ENCODE results near the gene C12orf60. TPM values are rescaled to one million over a fixed set of nuclear protein-coding genes. Genes with fewer than 3 reads are reported as not detected.

C12orf60 gene
- total RNA-seq, 1 donor from 2014 or later = 1.3 TPM

GRCh38 chr12:14828892-14829291 lies 25.4 kb downstream of the C12orf60 start:
- no peaks in the 10 kb centered on the region for H3K27me3 Mint-ChIP-seq (ENCODE audit: low read depth)
- no peak overlapping the region for H3K4me3 Mint-ChIP-seq
- no peak overlapping the region for H3K27ac Mint-ChIP-seq
- H3K36me3 Mint-ChIP-seq = no peaks in the 10 kb centered on the region
- TF ChIP-seq CTCF (IDR thresholded peaks at IDR 0.05; ENCODE audit: unreplicated experiment) = no peak
- no peaks in the 10 kb centered on the region for H3K9me3 Mint-ChIP-seq
- H3K4me1 Mint-ChIP-seq = peaks cover 7% of the 10 kb centered on the region
- no peak for DNase-seq (ENCODE audit: low spot score in 2 of 2, unreplicated experiment in 2 of 2)

DNA sequence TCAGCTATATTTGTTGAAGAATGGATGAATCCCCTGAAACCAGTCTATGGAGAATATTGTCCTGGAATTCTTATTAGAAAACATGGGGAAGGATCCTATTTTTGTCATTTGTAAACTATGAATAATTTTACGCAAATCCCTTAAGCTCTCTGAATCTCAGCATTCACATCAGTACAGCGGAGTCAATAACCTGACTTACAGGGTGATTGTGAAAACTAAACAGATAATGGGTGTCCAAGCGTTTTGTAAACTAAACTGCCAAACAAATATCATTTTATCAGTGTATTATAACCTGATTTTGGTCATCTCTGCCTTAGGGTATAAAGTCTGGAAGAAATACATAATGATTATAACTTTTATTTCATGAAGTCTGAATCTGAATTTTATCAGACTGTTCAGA lies 29.9 kb downstream of the C12orf60 start:
- Mint-ChIP-seq H3K36me3 (no peaks in the 10 kb centered on the region), H3K4me1 (peaks cover 29% of the 10 kb centered on the region), H3K9me3 (no peaks in the 10 kb centered on the region), H3K27me3 (ENCODE audit: low read depth) (no peaks in the 10 kb centered on the region), H3K4me3 (no peak overlapping the region), H3K27ac (peak overlapping the region; percentile 44)
- no peak for TF ChIP-seq CTCF (IDR thresholded peaks at IDR 0.05; ENCODE audit: unreplicated experiment)
- DNase-seq (ENCODE audit: low spot score in 2 of 2, unreplicated experiment in 2 of 2) = no peak

- Mint-ChIP-seq H3K27ac (peak overlapping the region; percentile 59), H3K9me3 (peaks cover under 1% of the 10 kb centered on the region), H3K4me3 (no peak overlapping the region), H3K27me3 (ENCODE audit: low read depth) (no peaks in the 10 kb centered on the region), H3K36me3 (peaks cover under 1% of the 10 kb centered on the region), H3K4me1 (peaks cover 29% of the 10 kb centered on the region)
- DNase-seq (ENCODE audit: low spot score in 2 of 2, unreplicated experiment in 2 of 2) = no peak
- no peak for TF ChIP-seq CTCF (IDR thresholded peaks at IDR 0.05; ENCODE audit: unreplicated experiment)
Observed at GRCh38 chr12:14833952-14834351, 30.5 kb downstream of the C12orf60 start.

DNA sequence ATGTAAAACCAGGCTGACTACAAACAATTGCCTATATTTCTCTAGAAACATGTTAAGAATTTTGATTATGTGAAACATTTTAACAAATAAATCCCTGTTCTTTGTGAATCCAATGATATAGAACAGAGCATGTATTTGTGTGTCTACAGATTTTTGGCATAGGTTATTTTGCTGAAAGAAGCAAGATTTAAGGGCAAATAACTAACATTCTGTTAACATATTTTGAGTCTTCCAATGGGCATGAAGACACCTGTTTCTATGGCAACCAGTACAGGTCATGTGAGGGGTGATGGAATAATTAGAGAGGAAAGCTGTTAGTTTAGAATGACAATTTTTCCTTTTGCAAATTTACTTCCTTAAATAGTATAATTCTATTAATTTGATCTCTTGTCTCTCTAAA lies 31.0 kb downstream of the C12orf60 start:
- H3K27me3 Mint-ChIP-seq (ENCODE audit: low read depth) = no peaks in the 10 kb centered on the region
- H3K9me3 Mint-ChIP-seq = peaks cover 6% of the 10 kb centered on the region
- peak overlapping the region; percentile 94 for H3K27ac Mint-ChIP-seq
- no peak for DNase-seq (ENCODE audit: low spot score in 2 of 2, unreplicated experiment in 2 of 2)
- no peak overlapping the region for H3K4me3 Mint-ChIP-seq
- H3K4me1 Mint-ChIP-seq = peaks cover 29% of the 10 kb centered on the region
- TF ChIP-seq CTCF (IDR thresholded peaks at IDR 0.05; ENCODE audit: unreplicated experiment) = no peak
- H3K36me3 Mint-ChIP-seq = peaks cover 6% of the 10 kb centered on the region

DNA sequence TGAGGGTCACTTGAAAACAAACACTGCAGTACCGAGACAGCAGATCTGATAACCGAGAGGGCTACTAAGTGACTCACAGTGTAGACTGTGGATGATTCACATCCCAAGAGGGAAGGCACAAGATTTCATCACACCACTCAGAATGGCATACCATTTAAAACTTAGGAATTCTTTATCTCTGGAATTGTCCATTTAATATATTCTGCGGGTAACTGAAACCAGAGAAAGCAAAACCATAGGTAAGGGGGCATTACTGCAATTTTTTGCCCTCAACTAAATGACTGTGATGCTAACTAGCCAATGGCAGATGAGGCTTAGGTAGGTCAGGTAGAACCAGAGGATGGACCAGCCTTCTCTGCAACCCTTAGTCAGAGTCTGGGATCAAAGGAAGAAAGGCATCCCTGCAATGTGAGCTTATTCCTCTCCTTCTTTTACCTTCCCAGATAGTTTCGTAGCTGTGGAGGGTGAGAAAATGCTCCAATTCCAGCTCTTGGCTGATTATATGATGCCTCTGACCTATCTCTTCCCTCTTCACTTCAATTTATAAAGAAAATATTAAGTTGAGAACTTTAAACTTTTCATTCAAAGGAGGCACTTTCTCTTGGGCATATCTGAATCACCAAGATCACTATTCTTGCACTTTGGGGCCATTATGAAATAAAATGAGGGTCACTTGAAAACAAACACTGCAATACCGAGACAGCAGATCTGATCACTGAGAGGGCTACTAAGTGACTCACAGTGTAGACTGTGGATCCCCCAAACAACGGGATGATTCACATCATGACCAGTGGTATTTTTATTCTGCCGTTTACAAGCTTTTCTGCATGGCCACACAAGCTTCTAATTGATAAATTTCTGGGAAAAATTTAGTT lies 33.1 kb downstream of the C12orf60 start:
- Mint-ChIP-seq H3K4me1 (peaks cover 38% of the 10 kb centered on the region), H3K27me3 (ENCODE audit: low read depth) (no peaks in the 10 kb centered on the region), H3K36me3 (peaks cover 6% of the 10 kb centered on the region), H3K4me3 (no peak overlapping the region), H3K27ac (peak overlapping the region; percentile 45), H3K9me3 (peaks cover 7% of the 10 kb centered on the region)
- TF ChIP-seq CTCF (IDR thresholded peaks at IDR 0.05; ENCODE audit: unreplicated experiment) = no peak
- no peak for DNase-seq (ENCODE audit: low spot score in 2 of 2, unreplicated experiment in 2 of 2)
